Measurements from ENCODE around the gene RIMS4. TPM values are rescaled to one million over a fixed set of nuclear protein-coding genes. Genes with fewer than 3 reads are reported as not detected.

Gene RIMS4
- total RNA-seq, 4 donors from 2014 or later = 0.62 to 1.2 (median 0.64) TPM; not detected in 1

GRCh38 chr20:44776980-44777379, 33.4 kb downstream of the RIMS4 start:
- TF ChIP-seq POLR2AphosphoS5 (IDR thresholded peaks at IDR 0.05) (no peak), POLR2A (IDR thresholded peaks at IDR 0.05) (no peak), CTCF (IDR thresholded peaks at IDR 0.05) (no peak), EP300 (IDR thresholded peaks at IDR 0.05) (no peak)
- no peak overlapping the region for H3K4me3 ChIP-seq
- DNase-seq (ENCODE audit: low spot score in 2 of 2) = no peak
- H3K36me3 ChIP-seq = no peaks in the 10 kb centered on the region
- no peaks in the 10 kb centered on the region for H3K9me3 ChIP-seq
- WGBS = 15% methylated on average over 7 of the region's 7 CpGs
- H3K4me1 ChIP-seq = no peaks in the 10 kb centered on the region
- H3K27ac ChIP-seq = no peak overlapping the region
- peaks cover 22% of the 10 kb centered on the region for H3K27me3 ChIP-seq

GRCh38 chr20:44773070-44773829, 37.1 kb downstream of the RIMS4 start:
- no peak overlapping the region for H3K4me3 ChIP-seq
- no peaks in the 10 kb centered on the region for H3K4me1 ChIP-seq
- H3K27me3 ChIP-seq = peaks cover 32% of the 10 kb centered on the region
- no peak overlapping the region for H3K27ac ChIP-seq
- TF ChIP-seq POLR2AphosphoS5 (IDR thresholded peaks at IDR 0.05) = no peak
- TF ChIP-seq CTCF (IDR thresholded peaks at IDR 0.05) = no peak
- DNase-seq (ENCODE audit: low spot score in 2 of 2) = no peak
- no peaks in the 10 kb centered on the region for H3K9me3 ChIP-seq
- WGBS = 56% methylated on average over 9 of the region's 10 CpGs
- no peaks in the 10 kb centered on the region for H3K36me3 ChIP-seq

- Histone ChIP-seq H3K4me1 (no peaks in the 10 kb centered on the region), H3K27ac (no peak overlapping the region), H3K27me3 (peaks cover 32% of the 10 kb centered on the region), H3K36me3 (no peaks in the 10 kb centered on the region), H3K9me3 (no peaks in the 10 kb centered on the region), H3K4me3 (no peak overlapping the region)
- no peak for TF ChIP-seq POLR2A (IDR thresholded peaks at IDR 0.05)
- no peak for TF ChIP-seq EP300 (IDR thresholded peaks at IDR 0.05)
- TF ChIP-seq POLR2AphosphoS5 (IDR thresholded peaks at IDR 0.05) = no peak
- no peak for TF ChIP-seq CTCF (IDR thresholded peaks at IDR 0.05)
- DNase-seq (ENCODE audit: low spot score in 2 of 2) = no peak
- 51% methylated on average over 8 of the region's 8 CpGs for WGBS
Measured at GRCh38 chr20:44772636-44773035, 37.7 kb downstream of the RIMS4 start.

GRCh38 chr20:44771172-44771535, 39.2 kb downstream of the RIMS4 start:
- no peak for DNase-seq (ENCODE audit: low spot score in 2 of 2)
- 86% methylated on average over 7 of the region's 8 CpGs for WGBS
- no peak for TF ChIP-seq POLR2AphosphoS5 (IDR thresholded peaks at IDR 0.05)
- TF ChIP-seq CTCF (IDR thresholded peaks at IDR 0.05) = no peak
- TF ChIP-seq EP300 (IDR thresholded peaks at IDR 0.05) = no peak
- TF ChIP-seq POLR2A (IDR thresholded peaks at IDR 0.05) = no peak
- Histone ChIP-seq H3K27ac (no peak overlapping the region), H3K4me1 (no peaks in the 10 kb centered on the region), H3K4me3 (no peak overlapping the region), H3K9me3 (no peaks in the 10 kb centered on the region), H3K36me3 (no peaks in the 10 kb centered on the region), H3K27me3 (peaks cover 35% of the 10 kb centered on the region)

- TF ChIP-seq POLR2A (IDR thresholded peaks at IDR 0.05) (no peak), POLR2AphosphoS5 (IDR thresholded peaks at IDR 0.05) (no peak), EP300 (IDR thresholded peaks at IDR 0.05) (no peak), CTCF (IDR thresholded peaks at IDR 0.05) (no peak)
- Histone ChIP-seq H3K4me1 (no peaks in the 10 kb centered on the region), H3K27me3 (peaks cover 37% of the 10 kb centered on the region), H3K4me3 (no peak overlapping the region), H3K9me3 (no peaks in the 10 kb centered on the region), H3K27ac (no peak overlapping the region), H3K36me3 (no peaks in the 10 kb centered on the region)
- WGBS = 61% methylated on average over 8 of the region's 11 CpGs
- no peak for DNase-seq (ENCODE audit: low spot score in 2 of 2)
Measured at GRCh38 chr20:44770484-44771171, 39.7 kb downstream of the RIMS4 start.
